NCI-H748 (cell line): Measurements from ENCODE around the gene UVRAG.

Experiments
- DNase-seq: peaks from one replicate; lab custom pipeline; 2025; ENCODE audit not compliant: unreplicated experiment; lab: John Stamatoyannopoulos, UW

UVRAG gene

DNA sequence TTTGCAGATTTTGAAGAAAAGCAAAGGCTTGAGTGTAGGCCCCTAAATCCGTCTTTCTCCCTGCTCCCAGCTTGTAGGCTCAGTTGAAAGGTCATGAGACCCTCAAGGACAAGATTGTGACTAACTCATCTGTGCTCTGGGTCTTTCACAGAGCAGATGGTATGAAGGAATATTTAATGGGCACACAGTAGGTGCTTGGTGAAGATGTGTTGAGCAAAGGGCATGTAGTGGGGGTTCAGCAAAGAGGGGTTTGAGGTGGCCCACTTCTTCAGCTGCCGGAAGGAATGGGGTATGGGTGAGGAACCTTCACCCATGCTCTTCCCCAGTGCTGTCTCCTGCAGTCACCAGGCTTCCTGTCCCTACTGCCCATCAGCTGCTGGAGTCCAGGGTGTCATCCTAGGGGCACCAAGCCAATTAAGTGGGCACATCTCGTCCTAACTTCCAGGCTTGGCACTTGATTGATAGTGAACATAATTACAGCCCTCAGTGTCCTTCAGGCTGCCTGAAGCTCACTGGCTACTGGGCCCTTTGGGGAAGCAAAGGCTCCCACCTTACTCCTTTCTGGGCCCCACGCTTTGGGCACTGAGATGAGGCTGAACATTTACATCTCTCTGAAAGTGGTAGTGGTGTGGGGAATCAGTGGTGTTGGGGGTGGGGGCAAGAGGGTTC lies 31.5 kb upstream of the UVRAG start:
- DNase-seq: no peak

- no peak for DNase-seq
These were observed 30.9 kb upstream of the UVRAG start for GRCh38 chr11:75784085-75784478.

DNA sequence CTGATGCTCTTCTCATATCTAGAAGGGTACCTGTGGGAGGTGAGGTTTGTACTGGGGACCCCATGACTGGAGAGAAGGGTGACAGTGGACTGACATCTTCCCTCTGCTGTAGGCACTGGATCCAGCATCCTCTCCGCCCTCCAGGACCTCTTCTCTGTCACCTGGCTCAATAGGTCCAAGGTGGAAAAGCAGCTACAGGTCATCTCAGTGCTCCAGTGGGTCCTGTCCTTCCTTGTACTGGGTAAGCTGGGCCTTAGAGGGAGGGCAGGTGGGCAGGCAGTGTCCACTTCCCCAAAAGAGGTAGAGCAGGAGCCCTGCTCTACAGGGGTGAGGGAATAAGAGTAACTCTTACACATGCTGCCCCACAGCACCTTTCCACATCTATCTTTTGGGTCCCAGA lies 30.5 kb upstream of the UVRAG start:
- DNase-seq: no peak

GRCh38 chr11:75785187-75785586 lies 29.8 kb upstream of the UVRAG start:
- no peak for DNase-seq

GRCh38 chr11:75786101-75786736 lies 28.8 kb upstream of the UVRAG start:
- DNase-seq: no peak

DNA sequence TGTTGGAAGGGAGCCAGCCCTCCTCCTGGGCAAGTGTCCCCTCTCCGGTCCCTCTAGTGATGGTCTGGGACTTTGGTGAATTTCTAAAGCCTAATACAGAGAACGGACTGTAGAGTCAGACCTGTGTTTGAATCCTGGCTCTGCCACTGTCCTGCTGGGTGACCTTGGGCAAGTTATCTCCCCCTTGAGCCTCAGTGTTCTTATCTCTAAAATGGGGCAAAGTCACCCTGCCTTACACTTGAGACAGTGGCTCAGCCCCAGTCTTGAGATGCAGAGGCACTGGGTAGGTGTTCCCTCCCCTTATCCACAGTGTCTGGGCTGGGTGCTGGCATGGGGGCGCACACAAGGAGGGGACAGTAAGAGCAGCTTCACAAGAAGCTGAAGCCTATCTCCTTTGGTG lies 25.5 kb upstream of the UVRAG start:
- no peak for DNase-seq

GRCh38 chr11:75790986-75791385 lies 24.0 kb upstream of the UVRAG start:
- DNase-seq: no peak

GRCh38 chr11:75792127-75792731 lies 22.8 kb upstream of the UVRAG start:
- DNase-seq: no peak

DNA sequence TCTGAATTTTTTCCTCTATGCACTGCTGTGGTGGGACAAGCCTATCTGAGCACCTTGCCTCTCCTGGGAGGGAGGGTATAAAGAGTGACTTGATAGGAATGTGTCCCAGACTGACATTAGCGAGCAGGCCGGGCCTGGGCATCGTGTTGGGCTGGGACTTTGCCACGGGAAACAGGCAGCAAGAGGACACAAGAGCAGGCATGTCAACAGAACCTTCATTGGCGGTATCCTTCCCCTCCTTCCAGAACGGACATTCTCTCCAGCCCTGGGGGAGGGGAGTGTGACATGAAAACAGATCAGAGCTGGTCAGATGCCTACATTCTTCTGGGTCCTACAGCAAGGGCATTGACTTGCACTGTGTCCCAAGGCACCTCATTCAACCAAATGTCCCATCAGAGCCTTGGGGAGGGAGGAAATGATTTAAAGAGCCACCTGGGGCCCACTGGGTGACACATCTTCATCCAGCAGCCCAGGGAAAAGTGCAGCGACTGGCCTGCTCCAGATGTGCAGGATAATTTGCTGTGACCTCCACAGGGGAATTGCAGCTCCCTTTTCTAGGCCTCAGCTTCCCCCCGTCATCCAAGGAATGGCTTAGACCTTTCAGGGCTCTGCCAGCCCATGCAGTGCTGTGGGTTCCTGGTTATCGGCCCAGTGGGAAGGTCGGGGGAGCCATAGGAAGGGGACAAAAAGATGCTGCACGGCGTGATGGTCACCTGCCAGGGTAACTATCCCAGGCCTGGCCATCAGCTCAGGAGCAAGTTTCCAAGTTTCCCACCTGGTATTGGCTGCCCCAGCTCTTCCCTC lies 21.8 kb upstream of the UVRAG start:
- DNase-seq: no peak

- DNase-seq: no peak
These were observed 21.0 kb upstream of the UVRAG start for GRCh38 chr11:75793966-75794365.

DNA sequence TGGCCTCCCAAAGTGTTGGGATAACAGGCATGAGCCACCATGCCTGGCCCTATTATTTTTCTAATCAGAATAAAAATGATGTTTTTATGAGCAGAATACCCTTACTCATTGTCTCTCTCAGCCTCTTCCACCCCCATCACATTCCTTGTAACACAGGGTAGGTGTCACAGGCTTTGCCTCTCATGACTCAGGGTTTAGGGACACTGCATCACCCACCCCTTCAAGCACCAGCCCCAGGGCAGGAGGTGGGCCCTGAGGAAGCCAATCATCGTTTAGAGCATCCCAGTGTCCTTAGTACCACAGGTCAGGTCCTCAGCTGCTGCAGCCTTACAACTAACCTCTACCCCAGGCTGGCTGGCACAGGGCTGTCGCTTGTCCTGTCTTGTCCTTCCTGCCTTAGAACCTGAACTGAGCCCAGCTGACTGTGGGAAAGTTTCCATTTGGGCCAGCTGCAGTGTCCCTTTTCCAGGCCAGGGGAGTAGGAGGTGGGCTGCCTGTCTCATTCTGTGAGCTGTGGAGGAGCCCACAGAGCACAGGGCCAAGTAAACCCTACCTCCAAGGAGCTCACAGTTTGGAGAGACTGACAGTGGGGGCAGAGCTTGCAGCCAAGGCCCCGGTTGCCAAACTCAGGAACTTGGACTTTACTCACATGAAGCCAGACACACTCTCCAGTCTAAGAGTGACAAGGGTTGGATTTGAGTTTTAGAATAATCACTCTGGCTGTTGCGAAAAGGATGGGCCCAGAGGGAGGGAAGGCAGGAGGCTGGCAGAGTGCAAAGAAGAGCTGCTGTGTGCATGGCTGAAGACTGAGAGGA lies 19.5 kb upstream of the UVRAG start:
- DNase-seq: no peak

DNA sequence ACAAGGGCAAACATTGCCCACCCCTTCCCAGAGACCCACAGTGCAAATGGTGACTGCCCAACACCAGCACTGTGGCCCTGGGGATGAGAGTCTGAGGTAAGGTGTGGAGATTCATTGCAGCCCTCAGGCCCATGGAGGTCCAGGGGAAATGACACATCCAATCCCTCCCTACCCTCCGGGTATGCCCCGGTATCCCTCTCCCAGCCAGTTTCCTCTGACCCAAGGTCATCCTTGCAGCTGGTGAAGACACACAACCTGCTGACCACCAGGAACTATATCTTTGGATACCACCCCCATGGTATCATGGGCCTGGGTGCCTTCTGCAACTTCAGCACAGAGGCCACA lies 18.9 kb upstream of the UVRAG start:
- no peak for DNase-seq

GRCh38 chr11:75797116-75797515 lies 17.9 kb upstream of the UVRAG start:
- no peak for DNase-seq

DNA sequence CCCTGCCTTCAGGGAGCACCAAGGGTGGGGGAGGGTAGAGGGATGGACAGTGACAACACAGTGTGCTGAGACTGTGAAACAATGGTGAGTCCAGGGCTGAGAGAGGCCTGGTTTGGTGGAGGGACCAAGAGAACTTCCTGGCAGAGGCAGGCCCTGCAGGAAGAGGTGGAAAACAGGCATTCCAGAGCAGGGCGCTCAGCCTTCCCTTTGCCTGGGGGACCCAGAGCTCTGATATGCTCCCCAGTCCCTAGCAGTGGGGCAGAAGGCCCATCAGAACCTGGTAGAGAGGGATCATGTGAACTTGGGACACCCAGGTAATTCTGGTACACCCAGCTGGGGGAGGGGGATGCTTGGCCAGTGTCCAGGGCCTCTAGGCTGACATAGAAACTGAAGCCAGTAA lies 17.2 kb upstream of the UVRAG start:
- DNase-seq: no peak

- DNase-seq: no peak
These were observed 14.8 kb upstream of the UVRAG start for GRCh38 chr11:75800136-75800675.

- DNase-seq: no peak
These were observed 14.2 kb upstream of the UVRAG start for GRCh38 chr11:75800728-75801361.

- DNase-seq: no peak
These were observed 13.5 kb upstream of the UVRAG start for GRCh38 chr11:75801362-75802020.

- DNase-seq: no peak
These were observed 12.7 kb upstream of the UVRAG start for GRCh38 chr11:75802021-75802912.
